ENCODE data around the gene RBAK. TPM values are rescaled to one million over a fixed set of nuclear protein-coding genes. Genes with fewer than 3 reads are reported as not detected.
"Not testable (repeated sequence)": the region's sequence is repeated elsewhere in the genome, so short reads cannot be mapped to it uniquely, and the experiment has no call there.

The RBAK gene
- total RNA-seq, 1 experiment from 2014 or later = 14.8 TPM

DNA sequence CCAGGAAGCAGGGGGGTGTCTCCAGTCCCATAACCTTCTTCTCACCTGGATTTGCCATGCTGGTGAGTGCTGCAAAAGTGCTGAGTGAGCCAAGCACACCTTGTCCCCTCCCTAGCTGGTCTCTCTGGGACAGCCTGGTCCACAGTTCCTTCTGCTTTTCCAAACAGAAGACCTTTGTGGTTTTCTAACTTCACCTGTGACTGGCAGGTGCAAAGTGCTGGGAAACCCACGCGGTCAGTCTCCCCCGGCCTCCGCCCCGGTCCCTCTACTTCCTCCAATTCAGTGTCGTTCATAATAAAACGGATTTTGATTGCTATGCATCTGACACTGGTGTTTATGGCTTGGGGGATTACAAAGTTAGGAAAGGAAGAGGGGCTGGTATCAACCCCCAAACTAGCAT is 37.1 kb downstream of the RBAK start:
- no peak overlapping the region for H3K4me3 Mint-ChIP-seq (ENCODE audit: low read depth, unreplicated experiment)
- peaks cover 69% of the 10 kb centered on the region for H3K27me3 Mint-ChIP-seq (ENCODE audit: unreplicated experiment)
- H3K9me3 Mint-ChIP-seq (ENCODE audit: low read depth, unreplicated experiment) = no peaks in the 10 kb centered on the region
- CTCF ChIA-PET = no interaction called here
- TF ChIP-seq, protein P1, sequence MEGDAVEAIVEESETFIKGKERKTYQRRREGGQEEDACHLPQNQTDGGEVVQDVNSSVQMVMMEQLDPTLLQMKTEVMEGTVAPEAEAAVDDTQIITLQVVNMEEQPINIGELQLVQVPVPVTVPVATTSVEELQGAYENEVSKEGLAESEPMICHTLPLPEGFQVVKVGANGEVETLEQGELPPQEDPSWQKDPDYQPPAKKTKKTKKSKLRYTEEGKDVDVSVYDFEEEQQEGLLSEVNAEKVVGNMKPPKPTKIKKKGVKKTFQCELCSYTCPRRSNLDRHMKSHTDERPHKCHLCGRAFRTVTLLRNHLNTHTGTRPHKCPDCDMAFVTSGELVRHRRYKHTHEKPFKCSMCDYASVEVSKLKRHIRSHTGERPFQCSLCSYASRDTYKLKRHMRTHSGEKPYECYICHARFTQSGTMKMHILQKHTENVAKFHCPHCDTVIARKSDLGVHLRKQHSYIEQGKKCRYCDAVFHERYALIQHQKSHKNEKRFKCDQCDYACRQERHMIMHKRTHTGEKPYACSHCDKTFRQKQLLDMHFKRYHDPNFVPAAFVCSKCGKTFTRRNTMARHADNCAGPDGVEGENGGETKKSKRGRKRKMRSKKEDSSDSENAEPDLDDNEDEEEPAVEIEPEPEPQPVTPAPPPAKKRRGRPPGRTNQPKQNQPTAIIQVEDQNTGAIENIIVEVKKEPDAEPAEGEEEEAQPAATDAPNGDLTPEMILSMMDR (IDR thresholded peaks at IDR 0.05; ENCODE audit: unreplicated experiment) = no peak
- H3K4me1 Mint-ChIP-seq (ENCODE audit: low read depth, unreplicated experiment) = peaks cover 5% of the 10 kb centered on the region
- no peaks in the 10 kb centered on the region for H3K36me3 Mint-ChIP-seq (ENCODE audit: insufficient read depth, unreplicated experiment)
- intact Hi-C loops (cut with micrococcal nuclease; ENCODE audit: unreplicated experiment) = no loop called here
- BruUV-seq (replicated peaks) = no TSS peak
- DNase-seq = no peak
- H3K27ac Mint-ChIP-seq (ENCODE audit: unreplicated experiment) = no peak overlapping the region

DNA sequence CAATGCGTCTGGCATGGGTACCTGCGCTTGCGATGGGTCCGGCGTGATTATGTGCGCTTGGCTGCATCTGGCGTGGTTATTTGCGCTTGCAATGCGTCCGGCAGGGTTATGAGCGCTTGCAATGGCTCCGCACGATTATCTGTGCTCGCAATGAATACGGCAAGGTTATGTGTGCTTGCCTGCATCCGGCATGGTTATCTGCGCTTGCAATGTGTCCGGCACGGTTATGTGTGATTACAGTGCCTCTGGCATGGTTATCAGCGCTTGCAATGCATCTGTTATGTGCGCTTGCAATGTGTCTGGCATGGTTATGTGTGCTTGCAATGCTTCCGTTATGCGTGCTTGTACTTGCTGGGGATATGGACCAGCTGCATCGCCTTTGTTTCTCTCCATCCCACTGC is 37.7 kb downstream of the RBAK start:
- CTCF ChIA-PET = interaction anchor here (1.0 kb wide), 1 partner anchor 109 kb away, joined by 5 read pairs; no protein-coding TSS in a partner anchor
- BruUV-seq (replicated peaks) = no TSS peak
- DNase-seq = no peak
- Mint-ChIP-seq H3K27me3 (ENCODE audit: unreplicated experiment) (peaks cover 63% of the 10 kb centered on the region), H3K9me3 (ENCODE audit: low read depth, unreplicated experiment) (no peaks in the 10 kb centered on the region), H3K36me3 (ENCODE audit: insufficient read depth, unreplicated experiment) (no peaks in the 10 kb centered on the region), H3K4me3 (ENCODE audit: low read depth, unreplicated experiment) (no peak overlapping the region), H3K4me1 (ENCODE audit: low read depth, unreplicated experiment) (peaks cover under 1% of the 10 kb centered on the region), H3K27ac (ENCODE audit: unreplicated experiment) (no peak overlapping the region)
- intact Hi-C loops (cut with micrococcal nuclease; ENCODE audit: unreplicated experiment) = no loop called here
- TF ChIP-seq, protein P1 (IDR thresholded peaks at IDR 0.05; ENCODE audit: unreplicated experiment) = no peak

DNA sequence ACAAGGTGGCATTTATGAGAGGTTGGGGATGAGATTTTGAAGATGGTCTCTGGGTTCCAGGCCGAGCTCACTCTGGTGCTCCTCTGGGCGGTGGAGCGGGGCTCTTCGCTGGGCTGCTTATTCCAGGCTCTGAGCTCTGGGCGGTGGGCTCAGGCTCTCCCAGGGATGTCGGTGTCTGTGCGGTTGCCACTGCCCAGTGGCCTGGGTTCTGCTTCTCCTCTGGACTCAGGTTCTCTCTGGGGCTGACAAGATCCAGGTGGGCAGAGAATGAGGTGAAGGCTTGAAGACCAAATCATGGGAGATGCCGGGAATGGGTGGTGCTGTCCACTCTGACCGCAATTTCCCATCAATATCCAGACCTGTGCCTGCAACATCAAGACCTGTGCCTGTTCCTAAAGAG is 40.6 kb downstream of the RBAK start:
- no peak overlapping the region for H3K27ac Mint-ChIP-seq (ENCODE audit: unreplicated experiment)
- TF ChIP-seq, protein P1 (IDR thresholded peaks at IDR 0.05; ENCODE audit: unreplicated experiment) = no peak
- intact Hi-C loops (cut with micrococcal nuclease; ENCODE audit: unreplicated experiment) = loop anchor here (5.0 kb wide), 1 partner anchor 114 kb away; no protein-coding TSS in a partner anchor
- H3K9me3 Mint-ChIP-seq (ENCODE audit: low read depth, unreplicated experiment) = no peaks in the 10 kb centered on the region
- H3K4me3 Mint-ChIP-seq (ENCODE audit: low read depth, unreplicated experiment) = no peak overlapping the region
- H3K36me3 Mint-ChIP-seq (ENCODE audit: insufficient read depth, unreplicated experiment) = no peaks in the 10 kb centered on the region
- no peak for DNase-seq
- H3K27me3 Mint-ChIP-seq (ENCODE audit: unreplicated experiment) = peaks cover 53% of the 10 kb centered on the region
- BruUV-seq (replicated peaks) = no TSS peak
- CTCF ChIA-PET = interaction anchor here (0.9 to 2.2 kb wide), 3 partner anchors 13 to 237 kb away, joined by 3 to 15 read pairs (median 5); no protein-coding TSS in a partner anchor
- H3K4me1 Mint-ChIP-seq (ENCODE audit: low read depth, unreplicated experiment) = no peaks in the 10 kb centered on the region

DNA sequence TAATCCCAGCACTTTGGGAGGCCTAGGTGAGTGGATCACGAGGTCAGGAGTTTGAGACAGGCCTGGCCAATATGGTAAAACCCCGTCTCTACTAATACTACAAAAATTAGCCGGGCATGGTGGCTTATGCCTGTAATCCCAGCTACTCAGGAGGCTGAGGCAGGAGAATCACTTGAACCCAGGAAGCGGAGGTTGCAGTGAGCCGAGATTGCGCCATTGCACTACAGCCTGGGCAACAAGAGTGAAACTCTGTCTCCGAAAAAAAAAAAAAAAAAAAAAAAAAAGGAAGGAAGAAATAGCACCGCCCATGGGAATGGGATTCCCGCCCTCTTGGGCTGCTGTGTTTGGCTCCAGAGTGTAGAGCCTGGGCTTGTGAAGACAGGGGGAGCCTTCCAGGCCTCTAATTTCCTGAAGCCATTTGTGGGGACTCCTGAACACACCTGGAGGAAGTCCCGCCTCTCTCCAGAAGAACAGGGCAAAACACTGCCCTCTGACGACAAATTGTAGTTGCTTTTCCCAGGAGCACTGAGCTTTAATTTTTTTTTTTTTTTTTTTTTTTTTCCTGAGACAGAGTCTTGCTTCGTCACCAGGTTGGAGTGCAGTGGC is 42.7 kb downstream of the RBAK start:
- not testable (repeated sequence) for H3K27ac Mint-ChIP-seq (ENCODE audit: unreplicated experiment); H3K9me3 Mint-ChIP-seq (ENCODE audit: low read depth, unreplicated experiment); BruUV-seq (replicated peaks); H3K4me1 Mint-ChIP-seq (ENCODE audit: low read depth, unreplicated experiment); H3K4me3 Mint-ChIP-seq (ENCODE audit: low read depth, unreplicated experiment); H3K36me3 Mint-ChIP-seq (ENCODE audit: insufficient read depth, unreplicated experiment); DNase-seq
- intact Hi-C loops (cut with micrococcal nuclease; ENCODE audit: unreplicated experiment) = loop anchor here (5.0 kb wide), 1 partner anchor 116 kb away; no protein-coding TSS in a partner anchor
- CTCF ChIA-PET = interaction anchor here (0.6 to 1.0 kb wide), 4 partner anchors 45 to 294 kb away, joined by 3 read pairs; partner anchors contain the start of gene RADIL
- H3K27me3 Mint-ChIP-seq (ENCODE audit: unreplicated experiment) = peaks cover 42% of the 10 kb centered on the region

DNA sequence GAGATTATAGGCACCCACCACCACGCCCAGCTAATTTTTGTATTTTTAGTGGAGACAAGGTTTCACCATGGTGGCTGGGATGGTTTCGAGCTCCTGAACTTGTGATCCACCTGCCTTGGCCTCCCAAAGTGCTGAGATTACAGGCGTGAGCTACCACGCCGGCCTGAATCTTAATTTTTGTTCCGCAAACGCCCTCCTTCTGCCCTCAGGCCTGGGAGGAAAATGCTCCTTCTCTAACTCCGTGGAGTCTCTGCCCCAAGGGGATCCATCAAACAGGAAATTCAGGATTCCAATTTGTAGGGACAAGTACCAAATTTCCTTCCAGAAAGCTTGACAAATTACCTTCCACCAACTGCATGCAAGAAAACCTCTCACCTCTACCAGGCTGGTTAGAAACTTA is 43.2 kb downstream of the RBAK start:
- DNase-seq = no peak
- no TSS peak for BruUV-seq (replicated peaks)
- Mint-ChIP-seq H3K4me1 (ENCODE audit: low read depth, unreplicated experiment) (no peaks in the 10 kb centered on the region), H3K27me3 (ENCODE audit: unreplicated experiment) (peaks cover 36% of the 10 kb centered on the region), H3K36me3 (ENCODE audit: insufficient read depth, unreplicated experiment) (no peaks in the 10 kb centered on the region), H3K9me3 (ENCODE audit: low read depth, unreplicated experiment) (peaks cover 6% of the 10 kb centered on the region), H3K27ac (ENCODE audit: unreplicated experiment) (no peak overlapping the region), H3K4me3 (ENCODE audit: low read depth, unreplicated experiment) (no peak overlapping the region)
- CTCF ChIA-PET = interaction anchor here (0.6 to 1.0 kb wide), 2 partner anchors 205 to 240 kb away, joined by 3 read pairs; partner anchors contain the start of gene RADIL
- intact Hi-C loops (cut with micrococcal nuclease; ENCODE audit: unreplicated experiment) = loop anchor here (5.0 kb wide), 1 partner anchor 117 kb away; no protein-coding TSS in a partner anchor
- TF ChIP-seq, protein P1 (IDR thresholded peaks at IDR 0.05; ENCODE audit: unreplicated experiment) = no peak
